NOMO-1 treated with DMSO at 0.1 percent for 48 hours (cell line): ENCODE results near the gene WFDC5.
"Not testable (repeated sequence)": the region's sequence is repeated elsewhere in the genome, so short reads cannot be mapped to it uniquely, and the experiment has no call there.

ENCODE experiments used
- DNase-seq: peaks from one replicate; lab custom pipeline; 2025; ENCODE audit not compliant: unreplicated experiment; lab: John Stamatoyannopoulos, UW

Gene WFDC5

GRCh38 chr20:45114465-45115385 is at the start of gene WFDC5:
Gene WFDC5, minus strand, starts transcription at chr20:45115174. Its CDS starts 91 bp downstream, at chr20:45115083.
- no peak for DNase-seq

- no peak for DNase-seq
Measured at GRCh38 chr20:45163083-45163803, 48.3 kb upstream of the WFDC5 start.

DNA sequence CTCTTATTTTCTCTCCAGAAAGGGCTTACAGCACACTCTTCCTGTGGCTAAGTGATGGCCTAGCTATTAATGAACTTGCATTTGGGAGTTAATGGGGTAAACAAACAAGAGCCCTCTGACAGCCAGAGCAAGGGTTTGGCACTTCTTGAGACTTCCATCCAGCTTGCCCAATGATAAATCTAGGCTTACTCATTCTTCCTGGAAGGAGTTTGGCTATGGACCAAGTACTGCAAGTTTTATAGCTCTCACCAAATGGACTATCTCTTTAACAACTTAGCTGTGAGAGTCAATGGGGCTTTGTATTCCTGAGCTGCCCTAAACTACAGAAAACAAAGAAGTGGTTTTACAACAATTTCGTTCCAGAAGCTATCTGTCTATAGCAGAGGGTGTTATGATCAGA is 43.0 kb upstream of the WFDC5 start:
- no peak for DNase-seq

DNA sequence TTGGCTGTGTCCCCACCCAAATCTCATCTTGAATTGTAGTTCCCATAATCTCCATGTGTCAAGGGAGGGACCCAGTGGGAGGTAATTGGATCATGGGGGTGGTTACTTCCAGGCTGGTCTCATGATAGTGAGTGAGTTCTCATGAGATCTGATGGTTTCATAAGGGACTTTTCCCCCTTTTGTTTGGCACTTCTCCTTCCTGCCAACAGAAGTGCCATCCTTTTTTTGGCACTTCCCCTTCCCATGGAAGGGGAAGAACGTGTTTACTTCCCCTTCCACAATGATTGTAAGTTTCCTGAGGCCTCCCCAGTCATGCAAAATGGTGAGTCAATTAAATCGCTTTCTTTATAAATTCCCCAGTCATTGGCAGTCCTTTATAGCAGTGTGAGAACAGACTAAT is 41.7 kb upstream of the WFDC5 start:
- DNase-seq = peak; percentile 8

DNA sequence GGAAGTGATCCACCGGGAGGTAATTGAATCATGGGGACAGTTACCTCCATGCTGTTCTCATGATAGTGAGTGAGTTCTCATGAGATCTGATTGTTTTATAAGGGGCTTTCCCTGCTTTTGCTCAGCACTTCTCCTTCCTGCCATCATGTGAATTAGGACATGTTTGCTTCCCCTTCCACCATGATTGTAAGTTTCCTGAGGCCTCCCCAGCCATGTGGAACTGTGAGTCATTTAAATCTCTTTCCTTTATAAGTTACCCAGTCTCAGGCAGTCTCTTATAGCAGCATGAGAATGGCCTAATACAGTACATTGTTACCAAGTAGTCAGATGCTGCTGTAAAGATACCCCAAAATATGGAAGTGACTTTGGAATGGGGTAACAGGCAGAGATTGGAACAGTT is 39.8 kb upstream of the WFDC5 start:
- peak; percentile 8 for DNase-seq

DNA sequence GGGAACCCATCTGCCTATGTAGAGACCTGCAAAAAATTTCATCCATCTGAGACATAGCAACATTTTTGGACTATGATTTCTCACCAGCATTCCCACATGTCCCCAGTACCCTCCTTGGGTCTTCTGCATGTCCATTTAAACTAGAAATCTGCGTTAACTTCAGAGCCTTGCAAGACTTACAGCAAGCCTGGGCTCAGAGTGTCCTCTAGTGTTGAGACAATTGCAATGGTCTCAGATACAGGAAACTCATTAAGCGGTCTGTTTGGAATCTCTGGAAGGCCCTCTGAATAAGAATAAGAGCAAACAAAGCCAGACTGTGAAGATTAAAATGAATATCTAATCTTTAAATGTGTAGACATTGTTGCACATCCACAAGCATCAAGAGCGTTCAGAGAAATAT is 39.2 kb upstream of the WFDC5 start:
- DNase-seq = no peak

DNA sequence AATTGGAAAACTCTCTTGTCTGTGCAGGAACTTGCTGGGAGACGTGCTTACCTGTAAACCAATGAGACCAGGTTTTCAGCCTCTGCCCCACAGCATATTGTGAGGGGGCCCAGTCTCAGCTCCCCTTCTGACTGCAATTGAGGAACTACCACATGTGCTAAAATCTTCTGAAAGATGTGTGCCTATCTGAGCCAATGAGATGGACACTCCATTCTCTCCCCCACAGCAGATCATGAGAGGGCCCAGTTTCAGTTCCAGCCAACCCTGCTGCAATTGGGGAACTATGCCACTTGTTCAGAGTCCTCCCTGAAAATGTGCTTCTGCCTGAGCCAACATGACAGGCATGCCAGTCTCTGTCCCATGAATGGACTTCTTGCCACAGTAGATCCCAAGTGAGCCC is 38.8 kb upstream of the WFDC5 start:
- DNase-seq = peak; percentile 93

DNA sequence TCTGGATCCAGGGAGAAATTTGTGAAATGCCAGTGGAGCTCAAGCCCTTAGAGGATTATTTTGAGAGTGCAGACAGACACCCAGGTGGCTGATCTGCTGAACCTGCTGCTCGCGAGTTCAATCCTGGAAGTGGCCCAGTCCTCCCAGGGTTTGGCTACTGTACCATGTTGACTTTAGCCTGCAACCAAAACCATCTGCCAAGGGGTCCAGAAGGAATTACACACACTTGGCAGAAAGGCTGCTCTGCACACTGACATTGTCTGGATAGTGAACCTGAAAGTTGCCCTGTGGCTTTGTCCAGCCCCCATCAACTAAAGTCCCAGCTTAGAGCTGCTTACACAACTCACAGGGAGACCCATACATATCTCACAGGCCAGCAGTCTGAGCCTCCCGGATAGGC is 38.2 kb upstream of the WFDC5 start:
- no peak for DNase-seq

- no peak for DNase-seq
Measured at GRCh38 chr20:45152405-45152804, 37.4 kb upstream of the WFDC5 start.

DNA sequence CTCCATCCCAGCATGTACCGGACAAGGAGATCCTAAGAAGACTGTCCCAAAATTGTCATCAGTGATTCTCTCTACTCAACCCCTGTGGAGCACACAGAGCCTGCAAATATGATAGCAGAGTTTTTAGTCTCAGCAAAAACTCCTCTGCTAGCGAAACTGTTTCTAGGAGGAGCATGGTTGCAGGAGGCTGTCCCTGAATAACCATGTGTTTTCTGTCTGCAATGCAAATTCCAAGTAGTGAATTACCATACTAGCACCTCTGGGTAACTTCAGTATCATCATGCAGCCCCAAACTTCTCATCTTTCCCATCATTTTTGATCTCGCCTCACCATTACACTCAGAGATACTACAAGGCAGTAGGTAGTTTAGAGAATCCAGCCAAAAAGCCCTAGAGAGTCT is 34.1 kb upstream of the WFDC5 start:
- DNase-seq = no peak

DNA sequence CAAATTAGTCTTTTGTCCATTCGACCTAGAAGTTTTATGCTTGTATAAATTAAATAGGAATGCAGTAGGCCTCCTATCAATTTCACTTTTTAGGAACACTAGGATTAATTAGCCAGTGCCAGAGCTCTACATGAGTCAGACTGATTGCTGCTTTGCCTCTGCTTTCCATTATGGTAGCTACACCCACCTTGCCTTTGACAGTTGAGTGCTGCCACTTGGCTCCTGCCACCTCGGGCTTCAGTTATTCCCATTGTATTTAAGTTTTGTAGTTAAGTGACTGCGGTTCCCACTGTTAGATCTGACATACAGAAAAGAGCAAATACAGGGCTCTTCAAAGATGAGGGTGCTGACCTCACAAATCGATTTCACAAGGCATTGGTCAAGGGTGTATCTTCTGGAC is 25.9 kb upstream of the WFDC5 start:
- DNase-seq = no peak

- not testable (repeated sequence) for DNase-seq
Measured at GRCh38 chr20:45139733-45140375, 24.9 kb upstream of the WFDC5 start.

DNA sequence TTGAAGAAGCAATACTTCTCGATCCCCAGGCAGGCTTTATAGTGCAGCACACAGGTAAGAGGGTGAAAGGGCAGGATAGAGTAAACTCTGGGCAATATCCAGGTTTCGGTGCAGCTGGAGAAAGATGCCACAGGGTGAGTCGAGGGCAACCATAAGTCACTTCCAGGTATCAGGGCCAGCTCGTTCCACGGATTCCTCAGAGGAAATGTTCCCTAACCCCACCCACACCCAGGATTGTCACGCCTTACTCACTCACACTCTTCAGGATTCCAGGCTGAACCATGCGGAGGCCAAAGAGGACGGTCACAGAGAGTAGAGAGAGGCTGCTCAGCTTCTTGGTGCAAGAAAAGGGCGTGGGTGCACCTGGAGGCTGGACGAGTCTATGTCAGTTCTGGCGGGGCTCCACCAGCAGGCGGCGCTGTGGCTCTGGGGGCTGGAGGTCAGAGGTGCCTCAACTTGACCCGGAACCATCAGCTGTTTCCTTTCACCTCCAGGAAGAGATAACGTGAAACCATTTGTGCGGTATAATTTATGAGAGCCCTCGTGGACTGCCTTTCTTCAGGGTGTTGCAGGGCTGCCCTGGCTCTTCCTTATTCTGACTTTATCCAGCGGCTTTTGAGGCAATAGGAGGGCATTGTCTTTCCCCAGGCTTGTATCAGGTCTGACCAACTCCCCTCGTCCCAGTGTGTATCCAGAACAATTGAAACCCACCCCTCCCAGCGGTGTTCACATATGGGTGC is 23.8 kb upstream of the WFDC5 start:
- DNase-seq = peak; percentile 61

DNA sequence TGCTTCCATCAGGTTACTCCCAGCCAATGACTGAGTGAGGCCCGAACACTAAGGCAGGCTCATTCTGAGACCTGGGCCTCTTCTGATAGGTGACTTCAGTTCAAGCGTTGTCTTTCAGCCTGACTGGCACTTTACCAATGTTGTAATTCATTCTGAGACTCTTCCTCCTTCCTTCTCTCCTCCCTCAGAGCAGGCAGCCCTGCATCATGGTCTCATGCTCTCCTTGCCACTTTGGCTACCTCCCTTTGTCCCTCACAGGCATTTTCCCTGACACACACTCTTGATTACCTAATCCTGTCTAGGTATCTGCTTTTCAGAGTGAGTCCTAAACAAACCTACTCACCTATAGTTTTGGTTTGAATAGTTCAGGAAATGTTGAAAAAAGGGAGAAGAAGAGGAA is 21.9 kb upstream of the WFDC5 start:
- DNase-seq = no peak

DNA sequence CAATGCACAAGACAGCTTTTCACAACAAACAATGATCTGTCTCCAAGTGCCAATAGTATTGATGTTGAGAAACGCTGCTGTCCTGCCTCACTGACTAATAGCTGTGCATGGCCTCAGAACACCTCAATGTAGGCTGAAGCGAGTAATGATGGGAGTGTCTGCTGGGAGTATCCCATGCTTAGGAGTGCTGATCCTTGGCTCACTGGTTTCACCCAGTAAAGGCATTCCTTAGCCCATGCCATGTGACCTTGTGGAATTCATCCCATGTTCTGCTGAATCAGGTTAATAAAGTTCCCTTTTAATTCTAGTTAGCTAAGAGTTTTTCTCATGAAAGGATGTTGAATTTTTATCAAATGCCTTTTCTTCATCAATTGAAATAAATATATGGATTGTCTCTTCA is 13.1 kb upstream of the WFDC5 start:
- no peak for DNase-seq

- DNase-seq = no peak
Measured at GRCh38 chr20:45124365-45124764, 9.4 kb upstream of the WFDC5 start, which contains the start of gene WFDC12. Gene WFDC12, minus strand, starts transcription at chr20:45124465. Its CDS starts 18 bp downstream, at chr20:45124447.

DNA sequence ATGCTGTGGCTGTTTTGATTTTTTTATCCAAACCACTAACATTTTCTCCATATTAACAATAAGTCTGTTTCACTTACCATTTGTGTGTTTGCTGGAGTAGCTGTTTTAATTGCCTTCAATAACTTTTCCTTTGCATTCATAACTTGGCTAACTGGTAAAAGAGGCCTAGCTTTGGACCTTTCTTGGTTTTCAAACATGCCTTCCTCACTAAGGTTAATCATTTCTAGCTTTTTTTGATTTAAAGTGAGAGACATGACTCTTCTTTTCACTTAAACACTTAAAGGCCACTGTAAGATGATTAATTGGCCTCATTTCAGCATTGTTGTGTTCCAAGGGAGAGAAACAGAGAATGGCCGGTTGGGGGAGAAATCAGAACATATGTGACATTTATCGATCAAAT is 6.4 kb upstream of the WFDC5 start:
- DNase-seq = no peak

GRCh38 chr20:45119556-45120266 is 4.7 kb upstream of the WFDC5 start:
- DNase-seq = no peak

DNA sequence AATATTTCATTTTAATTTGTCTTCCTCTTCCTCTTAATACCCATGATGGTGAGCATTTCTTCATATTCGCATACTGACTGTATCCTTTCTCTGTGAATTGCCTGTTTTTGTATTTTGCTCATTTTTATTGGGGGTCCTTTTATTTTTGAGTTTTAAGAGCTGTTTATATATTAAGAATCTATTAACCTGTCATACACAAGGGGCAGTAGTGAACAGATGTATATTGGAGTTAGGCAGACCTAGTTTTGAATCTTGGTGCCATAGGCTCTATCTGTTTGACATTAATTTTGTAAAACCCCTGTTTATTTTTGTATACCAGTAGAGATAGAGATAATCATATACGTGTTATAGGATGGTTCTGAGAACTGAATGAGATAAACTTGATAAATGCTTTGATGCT is 3.1 kb upstream of the WFDC5 start:
- no peak for DNase-seq

DNA sequence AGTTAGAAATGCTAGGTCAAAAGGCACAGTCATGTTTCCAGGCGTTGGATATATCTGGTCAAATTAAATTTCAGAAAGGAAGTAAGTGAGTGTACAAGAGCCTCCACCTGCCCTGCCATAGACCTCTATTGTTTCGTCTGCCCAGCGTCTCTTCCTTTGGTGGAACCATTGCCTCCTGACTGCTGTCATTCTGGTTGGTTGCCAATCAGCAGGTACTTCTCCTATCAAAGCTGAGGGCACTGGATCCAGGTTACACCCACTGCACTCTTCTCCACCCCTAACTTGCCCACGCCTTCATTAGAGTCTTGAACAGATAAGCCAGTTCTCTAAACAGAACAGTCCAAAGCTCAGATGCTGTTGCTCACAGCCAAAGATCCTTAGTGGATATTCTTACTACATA is 2.6 kb upstream of the WFDC5 start:
- no peak for DNase-seq
